A673 (cell line): ENCODE results near the gene PRPF6.

Experiments
- CTCF ChIP-seq: fragments of 300-800, 200-600 bp; sonication (generic); conservative IDR thresholded peaks from 2 replicates; pipeline ENCODE4 v1.5.1; 2017; ENCODE audit warnings: low read depth, mild to moderate bottlenecking, antibody characterized with exemption, low read length, moderate library complexity, mixed read lengths
- EZH2 ChIP-seq: fragments of 200-600 bp; sonication (generic); IDR thresholded peaks from 2 replicates; pipeline ENCODE4 v1.6.1; 2017; ENCODE audit warnings: borderline replicate concordance, low read depth, mild to moderate bottlenecking, mixed read lengths, antibody characterized with exemption, low read length; ENCODE audit not compliant: poor library complexity, severe bottlenecking

GRCh38 chr20:64040231-64041039 lies 59.5 kb downstream of the PRPF6 start:
- TF ChIP-seq CTCF (no peak), EZH2 (no peak)
